IMR-90 (cell line): ENCODE measurements around the gene CCDC167. TPM values are rescaled to one million over a fixed set of nuclear protein-coding genes. Genes with fewer than 3 reads are reported as not detected.

ENCODE experiments used
- ATAC-seq: fragments of 200-7000 bp; cut with Tn5 transposase; 2 replicates; pipeline ENCODE4 v1.9.1; 2020; ENCODE audit warnings: low read depth, mild to moderate bottlenecking, moderate library complexity
- BruUV-seq: library from RNA; stranded (reverse); fragments of 400-500 nt; replicated peaks from 2 replicates; lab custom pipeline; 2021; lab: Mats Ljungman, UMichigan
- CTCF ChIA-PET: fragments of 300-600 bp; formaldehyde crosslinking; extraction: SDS; loops from one replicate; lab custom pipeline; 2021; ENCODE audit warnings: antibody characterized with exemption; lab: Yijun Ruan, JAX
- POLR2A ChIA-PET: fragments of 300-600 bp; sonication (Branson Sonifier 250); formaldehyde crosslinking; loops from one replicate; lab custom pipeline; 2022; ENCODE audit warnings: antibody characterized with exemption; ENCODE audit not compliant: unreplicated experiment; lab: Charles Lee
- DNase-seq: peaks from one replicate; pipeline ENCODE4 v3.0.0; 2013
- H2AFZ ChIP-seq: replicated peaks from 2 replicates; pipeline ENCODE3; 2013; ENCODE audit warnings: low read length, mild to moderate bottlenecking; ENCODE audit not compliant: poor library complexity
- H2AK5ac ChIP-seq: 2 replicates; pipeline ENCODE4 v1.6.1; 2013; ENCODE audit warnings: low read depth, low read length, inconsistent platforms
- H2AK9ac ChIP-seq: replicated peaks from 2 replicates; pipeline ENCODE3; 2013; ENCODE audit warnings: mild to moderate bottlenecking, low read depth, low read length, moderate library complexity; ENCODE audit not compliant: poor library complexity
- H2BK120ac ChIP-seq: 2 replicates; pipeline ENCODE4 v1.6.1; 2013; ENCODE audit warnings: low read depth, low read length, inconsistent platforms
- H2BK15ac ChIP-seq: 3 replicates; pipeline ENCODE4 v1.6.1; 2013; ENCODE audit warnings: low read depth, low read length, inconsistent platforms
- H2BK20ac ChIP-seq: 2 replicates; pipeline ENCODE4 v1.6.1; 2013; ENCODE audit warnings: low read depth, mild to moderate bottlenecking, inconsistent platforms, low read length, moderate library complexity
- H2BK5ac ChIP-seq: 2 replicates; pipeline ENCODE4 v1.6.1; 2013; ENCODE audit warnings: mild to moderate bottlenecking, low read depth, low read length, inconsistent platforms; ENCODE audit not compliant: poor library complexity, severe bottlenecking
- H3K14ac ChIP-seq: replicated peaks from 2 replicates; pipeline ENCODE4 v1.6.1; 2013; ENCODE audit warnings: low read depth, low read length, inconsistent platforms
- H3K18ac ChIP-seq: 2 replicates; pipeline ENCODE4 v1.6.1; 2013; ENCODE audit warnings: low read depth, low read length, control low read depth
- H3K23ac ChIP-seq: 2 replicates; pipeline ENCODE4 v1.6.1; 2013; ENCODE audit warnings: low read depth, low read length, inconsistent platforms
- H3K27ac ChIP-seq: 2 replicates; pipeline ENCODE4 v1.5.1; 2013; ENCODE audit warnings: mild to moderate bottlenecking, control low read depth, low read length; ENCODE audit not compliant: insufficient read depth
- H3K27me3 ChIP-seq: 2 replicates; pipeline ENCODE4 v1.6.1; 2013; ENCODE audit warnings: low read length; ENCODE audit not compliant: control insufficient read depth, insufficient read depth
- H3K36me3 ChIP-seq: 2 replicates; pipeline ENCODE4 v1.6.1; 2013; ENCODE audit warnings: low read length, mixed read lengths; ENCODE audit not compliant: control insufficient read depth, insufficient read depth
- H3K4ac ChIP-seq: 2 replicates; pipeline ENCODE4 v1.6.1; 2013; ENCODE audit warnings: low read depth, low read length, inconsistent platforms
- H3K4me1 ChIP-seq: 2 replicates; pipeline ENCODE4 v1.6.1; 2013; ENCODE audit warnings: low read length, mixed read lengths; ENCODE audit not compliant: control insufficient read depth, insufficient read depth
- H3K4me2 ChIP-seq: 2 replicates; pipeline ENCODE4 v1.6.1; 2013; ENCODE audit warnings: low read depth, mild to moderate bottlenecking, control low read depth, low read length, moderate library complexity
- H3K4me3 ChIP-seq: 2 replicates; pipeline ENCODE4 v1.5.1; 2013; ENCODE audit warnings: low read depth, mild to moderate bottlenecking, control low read depth, low read length, moderate library complexity; ENCODE audit not compliant: insufficient read depth
- H3K56ac ChIP-seq: 2 replicates; pipeline ENCODE4 v1.6.1; 2013; ENCODE audit warnings: low read length, inconsistent platforms; ENCODE audit not compliant: insufficient read depth; ENCODE audit errors: extremely low read depth
- H3K79me1 ChIP-seq, 2 experiments: 2 replicates each; pipeline ENCODE4 v1.6.1; 2013; ENCODE audit warnings: low read length in 2 of 2, inconsistent platforms in 1 of 2, low read depth in 1 of 2
- H3K9ac ChIP-seq: 2 replicates; pipeline ENCODE4 v1.6.1; 2013; ENCODE audit warnings: low read depth, low read length, control low read depth
- H3K9me1 ChIP-seq: 2 replicates; pipeline ENCODE4 v1.6.1; 2013; ENCODE audit warnings: low read length, inconsistent platforms; ENCODE audit not compliant: insufficient read depth
- H3K9me3 ChIP-seq: 2 replicates; pipeline ENCODE4 v1.6.1; 2013; ENCODE audit warnings: low read length; ENCODE audit not compliant: control insufficient read depth, insufficient read depth
- H4K20me1 ChIP-seq: 2 replicates; pipeline ENCODE4 v1.6.1; 2013; ENCODE audit warnings: low read length, inconsistent platforms; ENCODE audit not compliant: insufficient read depth
- H4K5ac ChIP-seq: 2 replicates; pipeline ENCODE4 v1.6.1; 2013; ENCODE audit warnings: mild to moderate bottlenecking, low read depth, low read length, control low read depth
- H4K8ac ChIP-seq, 2 experiments: 2 replicates each; pipeline ENCODE4 v1.6.1; 2013; ENCODE audit warnings: low read depth in 2 of 2, low read length in 2 of 2, control low read depth in 1 of 2, inconsistent platforms in 1 of 2
- H4K91ac ChIP-seq: 2 replicates; pipeline ENCODE4 v1.6.1; 2013; ENCODE audit warnings: low read depth, low read length, inconsistent platforms; ENCODE audit not compliant: insufficient read depth
- BHLHE40 ChIP-seq: fragments of 150-350 bp; IDR thresholded peaks from 2 replicates; pipeline ENCODE4 v1.6.1; 2016; ENCODE audit warnings: mild to moderate bottlenecking, low read depth, low read length
- CHD1 ChIP-seq: IDR thresholded peaks from 2 replicates; pipeline ENCODE4 v1.6.1; 2012; ENCODE audit warnings: low read depth, low read length, improper control_type of control experiment
- CTCF ChIP-seq: conservative IDR thresholded peaks from 2 replicates; pipeline ENCODE4 v1.5.1; 2012; ENCODE audit warnings: mild to moderate bottlenecking, low read depth, low read length, improper control_type of control experiment
- ELK1 ChIP-seq: fragments of 150-350 bp; IDR thresholded peaks from 2 replicates; pipeline ENCODE4 v1.6.1; 2016; ENCODE audit warnings: low read depth, mild to moderate bottlenecking, low read length, moderate library complexity, borderline replicate concordance
- FOS ChIP-seq: fragments of 150-350 bp; IDR thresholded peaks from 2 replicates; pipeline ENCODE4 v1.6.1; 2016; ENCODE audit warnings: low read depth, low read length
- MAFK ChIP-seq: IDR thresholded peaks from 2 replicates; pipeline ENCODE4 v1.6.1; 2012; ENCODE audit warnings: low read depth, low read length, improper control_type of control experiment
- MAZ ChIP-seq: IDR thresholded peaks from 2 replicates; pipeline ENCODE4 v1.6.1; 2012; ENCODE audit warnings: low read depth, mild to moderate bottlenecking, low read length, improper control_type of control experiment, moderate library complexity, borderline replicate concordance
- MXI1 ChIP-seq: IDR thresholded peaks from 2 replicates; pipeline ENCODE4 v1.6.1; 2012; ENCODE audit warnings: low read depth, mild to moderate bottlenecking, low read length, moderate library complexity, borderline replicate concordance
- RAD21 ChIP-seq: IDR thresholded peaks from 2 replicates; pipeline ENCODE4 v1.6.1; 2012; ENCODE audit warnings: low read length, improper control_type of control experiment
- RCOR1 ChIP-seq: IDR thresholded peaks from 2 replicates; pipeline ENCODE4 v1.6.1; 2012; ENCODE audit warnings: mild to moderate bottlenecking, low read length, improper control_type of control experiment; ENCODE audit not compliant: insufficient replicate concordance
- RFX5 ChIP-seq: IDR thresholded peaks from 2 replicates; pipeline ENCODE4 v1.8.0; 2012; ENCODE audit warnings: low read depth, mild to moderate bottlenecking, low read length, moderate library complexity
- SMC3 ChIP-seq: fragments of 150-350 bp; IDR thresholded peaks from 2 replicates; pipeline ENCODE4 v1.6.1; 2016; ENCODE audit warnings: low read depth, mild to moderate bottlenecking, antibody characterized with exemption, low read length, moderate library complexity
- USF2 ChIP-seq: fragments of 150-350 bp; IDR thresholded peaks from 2 replicates; pipeline ENCODE4 v1.6.1; 2017; ENCODE audit warnings: mild to moderate bottlenecking, antibody characterized with exemption, low read length, low read depth
- WGBS, 2 experiments: methylation state at CpG; one replicate each; pipeline versions ENCODE4 v1.1.5 to v1.1.7; 2013; ENCODE audit warnings: missing lambda C conversion rate in 2 of 2; ENCODE audit not compliant: insufficient read length in 1 of 2; ENCODE audit errors: extremely low coverage in 2 of 2; 5-methylcytosine and 5-hydroxymethylcytosine counted together
- dilution Hi-C: fragments of 300-500 bp; cut with HindIII; formaldehyde crosslinking; loops from one replicate; pipeline ENCODE4 v1.14.3; 2018; ENCODE audit warnings: low sequenced_read_pairs; ENCODE audit not compliant: unreplicated experiment
- in situ Hi-C: fragments of 300-500 bp; cut with MboI; formaldehyde crosslinking; loops from 3 replicates; pipeline ENCODE4 v1.14.3; 2019; ENCODE audit warnings: low sequenced_read_pairs, inconsistent platforms, mixed read lengths
- intact Hi-C: fragments of 100-400 bp; cut with micrococcal nuclease; formaldehyde crosslinking; loops from 2 replicates; pipeline ENCODE4 v1.10.0; 2022
- polyA plus RNA-seq, 3 experiments: library from polyadenylated mRNA; depleted of rRNA; stranded (reverse); fragments of >200 nt; gene quantifications; 2 replicates each; pipeline ENCODE4 v1.2.3, GENCODE V29; 2012; ENCODE audit warnings: low replicate concordance in 1 of 3
- total RNA-seq: library from RNA; depleted of rRNA; stranded (reverse); fragments of >200 nt; gene quantifications from 2 replicates; pipeline ENCODE4 v1.2.3, GENCODE V29; 2012

The CCDC167 gene
- total and polyA plus RNA-seq, 2 of the 4 experiments (the other 2 are of a cell fraction): 35.8 to 96.8 TPM

- Histone ChIP-seq H3K9me3 (no peaks in the 10 kb centered on the region), H2AFZ (no peak overlapping the region), H3K56ac (no peak overlapping the region), H3K4me3 (no peak overlapping the region), H3K36me3 (peaks cover 41% of the 10 kb centered on the region), H3K4me1 (peaks cover 6% of the 10 kb centered on the region), H3K23ac (no peak overlapping the region), H3K18ac (no peak overlapping the region), H2BK15ac (no peak overlapping the region), H3K9me1 (peaks cover 6% of the 10 kb centered on the region; the same call in 1 of the 2 replicates), H2BK120ac (no peak overlapping the region), H2BK20ac (no peak overlapping the region), H4K5ac (no peak overlapping the region), H3K27me3 (no peaks in the 10 kb centered on the region), H3K9ac (no peak overlapping the region), H2BK5ac (no peak overlapping the region), H4K8ac (no peak overlapping the region), H3K4ac (no peak overlapping the region), H4K20me1 (no peaks in the 10 kb centered on the region), H3K79me1 (peaks cover 7 to 15% of the 10 kb centered on the region in 2 experiments; a peak in 3 of 4 replicates), H3K4me2 (no peak overlapping the region), H2AK5ac (no peak overlapping the region), H4K91ac (no peak overlapping the region), H3K14ac (no peak overlapping the region), H2AK9ac (no peak overlapping the region), H3K27ac (no peak overlapping the region)
- dilution Hi-C loops (no loop called here), intact Hi-C loops (no loop called here), in situ Hi-C loops (no loop called here)
- CTCF ChIA-PET: no interaction called here
- BruUV-seq: no TSS peak
- POLR2A ChIA-PET: no interaction called here
- TF ChIP-seq RAD21 (no peak), USF2 (no peak), RFX5 (no peak), RCOR1 (no peak), ELK1 (no peak), FOS (no peak), MAZ (no peak), BHLHE40 (no peak), MXI1 (no peak), MAFK (no peak), CTCF (no peak), CHD1 (no peak), SMC3 (no peak)
- ATAC-seq (no peak), DNase-seq (no peak)
- WGBS, 2 experiments: no CpG with 5 or more reads among the region's 2 CpGs
These were observed 38.9 kb downstream of the CCDC167 start for GRCh38 chr6:37460805-37461204.
